B cell (primary cell): Measurements from ENCODE around the gene EFHB. TPM values are rescaled to one million over a fixed set of nuclear protein-coding genes. Genes with fewer than 3 reads are reported as not detected.
"Not testable (repeated sequence)": the region's sequence is repeated elsewhere in the genome, so short reads cannot be mapped to it uniquely, and the experiment has no call there.

Experiments used
- ATAC-seq: fragments of 200-7000 bp; cut with Tn5 transposase; one replicate; pipeline ENCODE4 v1.10.0; 2021; ENCODE audit warnings: low read depth, mild to moderate bottlenecking, moderate number of reproducible peaks, moderate library complexity
- CTCF ChIA-PET: fragments of 350-600 bp; sonication (Branson Sonifier 250); formaldehyde crosslinking; loops from one replicate; lab custom pipeline; 2021; ENCODE audit warnings: antibody characterized with exemption, inconsistent platforms; lab: Charles Lee
- POLR2A ChIA-PET: fragments of 350-600 bp; sonication (Branson Sonifier 250); formaldehyde crosslinking; loops from one replicate; lab custom pipeline; 2021; ENCODE audit warnings: antibody characterized with exemption; lab: Charles Lee
- DNase-seq: peaks from one replicate; pipeline ENCODE4 v3.0.0; 2013
- H2AFZ ChIP-seq: 2 replicates; pipeline ENCODE4 v1.6.1; 2012; ENCODE audit warnings: mild to moderate bottlenecking, low read depth, low read length; ENCODE audit not compliant: insufficient read depth, poor library complexity, severe bottlenecking
- H3K27ac ChIP-seq, 2 donors: 1 replicate in 1 of 2; 2 replicates in 1 of 2; pipeline ENCODE4 v1.5.1; 2012 to 2013; ENCODE audit warnings: low read length in 2 of 2, mild to moderate bottlenecking in 2 of 2, moderate library complexity in 1 of 2
- H3K27me3 ChIP-seq, 4 experiments: fragments of 200-600 bp in 1 of 4; sonication (generic) in 1 of 4; replicated peaks in 1 of 4; 1 replicate in 2 of 4; 2 replicates in 2 of 4; pipeline versions ENCODE4 v1.6.1 to v1.7.0; 2013 to 2016; ENCODE audit warnings: low read length in 3 of 4, mild to moderate bottlenecking in 2 of 4, mixed read lengths in 1 of 4, moderate library complexity in 1 of 4; ENCODE audit not compliant: insufficient read depth in 4 of 4, control insufficient read depth in 3 of 4; ENCODE audit errors: control extremely low read depth in 1 of 4
- H3K36me3 ChIP-seq, 2 experiments: replicated peaks in 1 of 2; 1 replicate in 1 of 2; 2 replicates in 1 of 2; pipeline versions ENCODE4 v1.6.1 to v1.7.1; 2013; ENCODE audit warnings: low read length in 1 of 2; ENCODE audit not compliant: insufficient read depth in 2 of 2, control insufficient read depth in 1 of 2; ENCODE audit errors: control extremely low read depth in 1 of 2, extremely low read depth in 1 of 2
- H3K4me1 ChIP-seq, 2 donors: fragments of 200-600 bp in 1 of 2; sonication (generic) in 1 of 2; 1 replicate in 1 of 2; 2 replicates in 1 of 2; pipeline versions ENCODE4 v1.5.1 to v1.6.1; 2013 to 2017; ENCODE audit warnings: low read length in 2 of 2; ENCODE audit not compliant: control insufficient read depth in 2 of 2, insufficient read depth in 2 of 2
- H3K4me2 ChIP-seq: replicated peaks from 2 replicates; pipeline ENCODE3; 2012; ENCODE audit warnings: mild to moderate bottlenecking, low read depth, low read length; ENCODE audit not compliant: poor library complexity, severe bottlenecking
- H3K4me3 ChIP-seq, 5 experiments: fragments of 200-600 bp in 1 of 5; sonication (generic) in 1 of 5; 1 replicate in 3 of 5; 2 replicates in 2 of 5; pipeline versions ENCODE4 v1.5.1 to v1.7.0; 2011 to 2016; ENCODE audit warnings: low read length in 4 of 5, mild to moderate bottlenecking in 4 of 5, low read depth in 2 of 5, control low read depth in 1 of 5, moderate library complexity in 1 of 5; ENCODE audit not compliant: insufficient read depth in 1 of 5; ENCODE audit errors: control extremely low read depth in 1 of 5, extremely low read depth in 1 of 5
- H3K79me2 ChIP-seq: fragments of 200-600 bp; sonication (generic); one replicate; pipeline ENCODE4 v1.6.0; 2016; ENCODE audit warnings: low read length; ENCODE audit not compliant: control insufficient read depth, insufficient read depth
- H3K9ac ChIP-seq: fragments of 200-600 bp; sonication (generic); 2 replicates; pipeline ENCODE4 v1.6.1; 2017; ENCODE audit warnings: mild to moderate bottlenecking, low read length, moderate library complexity
- H3K9me3 ChIP-seq, 3 donors: one replicate each; pipeline versions ENCODE4 v1.6.1 to v1.7.1; 2013; ENCODE audit warnings: low read length in 2 of 3; ENCODE audit not compliant: control insufficient read depth in 2 of 3, insufficient read depth in 1 of 3; ENCODE audit errors: control extremely low read depth in 1 of 3
- H4K20me1 ChIP-seq: 2 replicates; pipeline ENCODE4 v1.6.0; 2012; ENCODE audit warnings: mild to moderate bottlenecking, low read length; ENCODE audit not compliant: insufficient read depth, control insufficient read depth, poor library complexity, severe bottlenecking
- H3K27ac Mint-ChIP-seq: one replicate; pipeline ENCODE4 v1.8.0; 2021; ENCODE audit warnings: mixed read lengths
- H3K27me3 Mint-ChIP-seq: one replicate; pipeline ENCODE4 v1.8.0; 2021; ENCODE audit warnings: mixed read lengths
- H3K4me1 Mint-ChIP-seq: one replicate; pipeline ENCODE4 v1.8.0; 2021; ENCODE audit warnings: mixed read lengths
- H3K4me3 Mint-ChIP-seq: one replicate; pipeline ENCODE4 v1.8.0; 2021; ENCODE audit warnings: mixed read lengths
- H3K9me3 Mint-ChIP-seq: one replicate; pipeline ENCODE4 v1.8.0; 2022; ENCODE audit warnings: mixed read lengths; ENCODE audit not compliant: insufficient read depth
- WGBS: methylation state at CpG from one replicate; pipeline ENCODE4 v1.1.5; 2013; ENCODE audit warnings: missing lambda C conversion rate; ENCODE audit not compliant: insufficient coverage; 5-methylcytosine and 5-hydroxymethylcytosine counted together
- intact Hi-C: fragments of 100-400 bp; cut with micrococcal nuclease; formaldehyde crosslinking; loops from one replicate; pipeline ENCODE4 v1.10.0; 2022
- polyA plus RNA-seq: library from polyadenylated mRNA; depleted of rRNA; stranded (reverse); fragments of >200 nt; gene quantifications from 2 replicates; pipeline ENCODE4 v1.2.3, GENCODE V29; 2012
- total RNA-seq, 2 donors: library from RNA; stranded (reverse); fragments of 120-200 nt in 1 of 2; gene quantifications; 1 replicate in 1 of 2; 2 replicates in 1 of 2; pipeline versions ENCODE4 v1.2.3 to v1.2.4, GENCODE V29; 2013 to 2022

Gene EFHB
- total and polyA plus RNA-seq, 2 donors (not counting 1 experiment from before 2014, with no cell fraction given), result 0.74 to 1.3 TPM

DNA sequence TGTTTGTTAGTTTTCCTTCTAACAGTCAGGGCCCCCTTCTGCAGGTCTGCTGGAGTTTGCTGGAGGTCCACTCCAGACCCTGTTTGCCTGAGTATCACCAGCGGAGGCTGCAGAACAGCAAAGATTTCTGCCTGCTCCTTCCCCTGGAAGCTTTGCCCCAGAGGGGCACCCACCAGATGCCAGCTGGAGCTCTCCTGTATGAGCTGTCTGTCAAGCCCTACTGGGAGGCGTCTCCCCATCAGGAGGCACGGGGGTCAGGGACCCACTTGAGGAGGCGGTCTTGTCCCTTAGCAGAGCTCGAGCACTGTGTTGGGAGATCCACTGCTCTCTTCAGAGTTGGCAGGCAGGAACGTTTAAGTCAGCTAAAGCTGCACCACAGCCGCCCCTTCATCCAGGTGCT, 87.4 kb downstream of the EFHB start:
- H3K27ac Mint-ChIP-seq, H4K20me1 ChIP-seq, H3K4me1 Mint-ChIP-seq, POLR2A ChIA-PET, intact Hi-C loops, H3K27me3 ChIP-seq, H3K79me2 ChIP-seq, H2AFZ ChIP-seq, ATAC-seq, CTCF ChIA-PET, H3K27ac ChIP-seq, H3K9ac ChIP-seq, H3K4me3 Mint-ChIP-seq, H3K36me3 ChIP-seq, H3K9me3 ChIP-seq, H3K4me1 ChIP-seq, H3K4me3 ChIP-seq, H3K4me2 ChIP-seq, DNase-seq, H3K9me3 Mint-ChIP-seq: not testable (repeated sequence)
- H3K27me3 Mint-ChIP-seq, result peaks cover 25% of the 10 kb centered on the region
- 91% methylated on average over 7 of the region's 7 CpGs for WGBS

Other genes with a start within 250 kb of the EFHB start
- 59.4 and 61.9 TPM in 2 replicates for gene RAB5A, start 12.9 kb upstream of the EFHB start, total RNA-seq
- gene RAB5A, start 12.9 kb upstream of the EFHB start, polyA plus RNA-seq, result 21.7 and 34.7 TPM in 2 replicates
- gene PP2D1, start 78.0 kb upstream of the EFHB start, total RNA-seq, result not detected in 2 replicates
- not detected in 2 replicates for gene PP2D1, start 78.0 kb upstream of the EFHB start, polyA plus RNA-seq
- 57.5 and 60.3 TPM in 2 replicates for gene KAT2B, start 106.2 kb upstream of the EFHB start, total RNA-seq
- gene KAT2B, start 106.2 kb upstream of the EFHB start, polyA plus RNA-seq, result 21.7 and 21.9 TPM in 2 replicates